B cell (primary cell): ENCODE measurements around the gene HIBADH. TPM values are rescaled to one million over a fixed set of nuclear protein-coding genes. Genes with fewer than 3 reads are reported as not detected.

Experiments
- ATAC-seq: fragments of 200-7000 bp; cut with Tn5 transposase; one replicate; pipeline ENCODE4 v1.10.0; 2021; ENCODE audit warnings: low read depth, mild to moderate bottlenecking, moderate number of reproducible peaks, moderate library complexity
- CTCF ChIA-PET: fragments of 350-600 bp; sonication (Branson Sonifier 250); formaldehyde crosslinking; loops from one replicate; lab custom pipeline; 2021; ENCODE audit warnings: antibody characterized with exemption, inconsistent platforms; lab: Charles Lee
- POLR2A ChIA-PET: fragments of 350-600 bp; sonication (Branson Sonifier 250); formaldehyde crosslinking; loops from one replicate; lab custom pipeline; 2021; ENCODE audit warnings: antibody characterized with exemption; lab: Charles Lee
- DNase-seq: peaks from one replicate; pipeline ENCODE4 v3.0.0; 2013
- H2AFZ ChIP-seq: 2 replicates; pipeline ENCODE4 v1.6.1; 2012; ENCODE audit warnings: mild to moderate bottlenecking, low read depth, low read length; ENCODE audit not compliant: insufficient read depth, poor library complexity, severe bottlenecking
- H3K27ac ChIP-seq, 2 donors: 1 replicate in 1 of 2; 2 replicates in 1 of 2; pipeline ENCODE4 v1.5.1; 2012 to 2013; ENCODE audit warnings: low read length in 2 of 2, mild to moderate bottlenecking in 2 of 2, moderate library complexity in 1 of 2
- H3K27me3 ChIP-seq, 4 experiments: fragments of 200-600 bp in 1 of 4; sonication (generic) in 1 of 4; replicated peaks in 1 of 4; 1 replicate in 2 of 4; 2 replicates in 2 of 4; pipeline versions ENCODE4 v1.6.1 to v1.7.0; 2013 to 2016; ENCODE audit warnings: low read length in 3 of 4, mild to moderate bottlenecking in 2 of 4, mixed read lengths in 1 of 4, moderate library complexity in 1 of 4; ENCODE audit not compliant: insufficient read depth in 4 of 4, control insufficient read depth in 3 of 4; ENCODE audit errors: control extremely low read depth in 1 of 4
- H3K36me3 ChIP-seq, 2 experiments: replicated peaks in 1 of 2; 1 replicate in 1 of 2; 2 replicates in 1 of 2; pipeline versions ENCODE4 v1.6.1 to v1.7.1; 2013; ENCODE audit warnings: low read length in 1 of 2; ENCODE audit not compliant: insufficient read depth in 2 of 2, control insufficient read depth in 1 of 2; ENCODE audit errors: control extremely low read depth in 1 of 2, extremely low read depth in 1 of 2
- H3K4me1 ChIP-seq, 2 donors: fragments of 200-600 bp in 1 of 2; sonication (generic) in 1 of 2; 1 replicate in 1 of 2; 2 replicates in 1 of 2; pipeline versions ENCODE4 v1.5.1 to v1.6.1; 2013 to 2017; ENCODE audit warnings: low read length in 2 of 2; ENCODE audit not compliant: control insufficient read depth in 2 of 2, insufficient read depth in 2 of 2
- H3K4me2 ChIP-seq: replicated peaks from 2 replicates; pipeline ENCODE3; 2012; ENCODE audit warnings: mild to moderate bottlenecking, low read depth, low read length; ENCODE audit not compliant: poor library complexity, severe bottlenecking
- H3K4me3 ChIP-seq, 5 experiments: fragments of 200-600 bp in 1 of 5; sonication (generic) in 1 of 5; 1 replicate in 3 of 5; 2 replicates in 2 of 5; pipeline versions ENCODE4 v1.5.1 to v1.7.0; 2011 to 2016; ENCODE audit warnings: low read length in 4 of 5, mild to moderate bottlenecking in 4 of 5, low read depth in 2 of 5, control low read depth in 1 of 5, moderate library complexity in 1 of 5; ENCODE audit not compliant: insufficient read depth in 1 of 5; ENCODE audit errors: control extremely low read depth in 1 of 5, extremely low read depth in 1 of 5
- H3K79me2 ChIP-seq: fragments of 200-600 bp; sonication (generic); one replicate; pipeline ENCODE4 v1.6.0; 2016; ENCODE audit warnings: low read length; ENCODE audit not compliant: control insufficient read depth, insufficient read depth
- H3K9ac ChIP-seq: fragments of 200-600 bp; sonication (generic); 2 replicates; pipeline ENCODE4 v1.6.1; 2017; ENCODE audit warnings: mild to moderate bottlenecking, low read length, moderate library complexity
- H3K9me3 ChIP-seq, 3 donors: one replicate each; pipeline versions ENCODE4 v1.6.1 to v1.7.1; 2013; ENCODE audit warnings: low read length in 2 of 3; ENCODE audit not compliant: control insufficient read depth in 2 of 3, insufficient read depth in 1 of 3; ENCODE audit errors: control extremely low read depth in 1 of 3
- H4K20me1 ChIP-seq: 2 replicates; pipeline ENCODE4 v1.6.0; 2012; ENCODE audit warnings: mild to moderate bottlenecking, low read length; ENCODE audit not compliant: insufficient read depth, control insufficient read depth, poor library complexity, severe bottlenecking
- H3K27ac Mint-ChIP-seq: one replicate; pipeline ENCODE4 v1.8.0; 2021; ENCODE audit warnings: mixed read lengths
- H3K27me3 Mint-ChIP-seq: one replicate; pipeline ENCODE4 v1.8.0; 2021; ENCODE audit warnings: mixed read lengths
- H3K4me1 Mint-ChIP-seq: one replicate; pipeline ENCODE4 v1.8.0; 2021; ENCODE audit warnings: mixed read lengths
- H3K4me3 Mint-ChIP-seq: one replicate; pipeline ENCODE4 v1.8.0; 2021; ENCODE audit warnings: mixed read lengths
- H3K9me3 Mint-ChIP-seq: one replicate; pipeline ENCODE4 v1.8.0; 2022; ENCODE audit warnings: mixed read lengths; ENCODE audit not compliant: insufficient read depth
- CTCF ChIP-seq: fragments of 200-600 bp; IDR thresholded peaks from one replicate; pipeline ENCODE4 v1.8.0; 2022; ENCODE audit warnings: antibody characterized with exemption, mild to moderate bottlenecking
- EZH2 ChIP-seq: IDR thresholded peaks from 2 replicates; pipeline ENCODE4 v1.6.1; 2012; ENCODE audit warnings: borderline replicate concordance, low read depth, mild to moderate bottlenecking, moderate library complexity, low read length; ENCODE audit not compliant: insufficient read depth, poor library complexity, severe bottlenecking
- WGBS: methylation state at CpG from one replicate; pipeline ENCODE4 v1.1.5; 2013; ENCODE audit warnings: missing lambda C conversion rate; ENCODE audit not compliant: insufficient coverage; 5-methylcytosine and 5-hydroxymethylcytosine counted together
- intact Hi-C: fragments of 100-400 bp; cut with micrococcal nuclease; formaldehyde crosslinking; loops from one replicate; pipeline ENCODE4 v1.10.0; 2022
- polyA plus RNA-seq: library from polyadenylated mRNA; depleted of rRNA; stranded (reverse); fragments of >200 nt; gene quantifications from 2 replicates; pipeline ENCODE4 v1.2.3, GENCODE V29; 2012
- total RNA-seq, 2 donors: library from RNA; stranded (reverse); fragments of 120-200 nt in 1 of 2; gene quantifications; 1 replicate in 1 of 2; 2 replicates in 1 of 2; pipeline versions ENCODE4 v1.2.3 to v1.2.4, GENCODE V29; 2013 to 2022

HIBADH gene
- total and polyA plus RNA-seq, 2 donors (not counting 1 experiment from before 2014, with no cell fraction given): 6.9 to 14.1 TPM

- Mint-ChIP-seq H3K4me1 (no peaks in the 10 kb centered on the region), H3K27me3 (no peaks in the 10 kb centered on the region), H3K9me3 (peaks cover 2% of the 10 kb centered on the region), H3K4me3 (no peak overlapping the region), H3K27ac (no peak overlapping the region)
- Histone ChIP-seq H3K27ac (no peak overlapping the region), H3K4me2 (no peak overlapping the region), H3K9me3 (no peaks in the 10 kb centered on the region), H3K27me3 (no peaks in the 10 kb centered on the region), H2AFZ (no peak overlapping the region), H3K9ac (no peak overlapping the region), H3K36me3 (peaks cover 0 to 16% of the 10 kb centered on the region in 2 experiments), H3K79me2 (no peaks in the 10 kb centered on the region), H3K4me1 (no peaks in the 10 kb centered on the region), H3K4me3 (no peak overlapping the region), H4K20me1 (no peaks in the 10 kb centered on the region)
- DNase-seq (no peak), ATAC-seq (no peak)
- CTCF ChIA-PET: no interaction called here
- 100% methylated on average over 1 of the region's 1 CpG for WGBS
- intact Hi-C loops: no loop called here
- POLR2A ChIA-PET: no interaction called here
- no peak for TF ChIP-seq EZH2
- TF ChIP-seq CTCF: no peak
Measured at GRCh38 chr7:27532314-27532713, 130.4 kb downstream of the HIBADH start.

- Histone ChIP-seq H3K4me3 (no peak overlapping the region), H3K27me3 (no peaks in the 10 kb centered on the region), H3K9me3 (no peaks in the 10 kb centered on the region), H3K9ac (no peak overlapping the region), H3K27ac (no peak overlapping the region), H3K4me2 (no peak overlapping the region), H2AFZ (no peak overlapping the region), H3K36me3 (peaks cover 3 to 20% of the 10 kb centered on the region in 2 experiments), H3K79me2 (no peaks in the 10 kb centered on the region), H3K4me1 (no peaks in the 10 kb centered on the region), H4K20me1 (no peaks in the 10 kb centered on the region)
- CTCF ChIA-PET: interaction anchor here (0.6 kb wide), 1 partner anchor 111 kb away, joined by 4 read pairs; no protein-coding TSS in a partner anchor
- Mint-ChIP-seq H3K27ac (no peak overlapping the region), H3K27me3 (no peaks in the 10 kb centered on the region), H3K4me3 (no peak overlapping the region), H3K9me3 (peaks cover 4% of the 10 kb centered on the region), H3K4me1 (no peaks in the 10 kb centered on the region)
- DNase-seq (no peak), ATAC-seq (no peak)
- intact Hi-C loops: no loop called here
- 92% methylated on average over 1 of the region's 2 CpGs for WGBS
- no peak for TF ChIP-seq EZH2
- no peak for TF ChIP-seq CTCF
- POLR2A ChIA-PET: no interaction called here
Measured at GRCh38 chr7:27527348-27527714, 135.4 kb downstream of the HIBADH start.
